T-helper 1 cell treated with Interleukin-12 subunit alpha and Interleukin-12 subunit beta and Interleukin-4 antibody, amounts not matched to agents 30 ng/mL and 1 ng/mL, for 36 hours (primary cell): ENCODE measurements around the gene JMJD7. TPM values are rescaled to one million over a fixed set of nuclear protein-coding genes. Genes with fewer than 3 reads are reported as not detected.

Experiments used
- intact Hi-C: fragments of 100-400 bp; cut with micrococcal nuclease; formaldehyde crosslinking; loops from one replicate; pipeline ENCODE4 v1.15.1; 2024
- total RNA-seq: library from RNA; stranded (reverse); gene quantifications from 2 replicates; pipeline ENCODE4 v1.2.3, GENCODE V29; 2022

Gene JMJD7
- 22.0 and 26.4 TPM in 2 replicates for total RNA-seq

DNA sequence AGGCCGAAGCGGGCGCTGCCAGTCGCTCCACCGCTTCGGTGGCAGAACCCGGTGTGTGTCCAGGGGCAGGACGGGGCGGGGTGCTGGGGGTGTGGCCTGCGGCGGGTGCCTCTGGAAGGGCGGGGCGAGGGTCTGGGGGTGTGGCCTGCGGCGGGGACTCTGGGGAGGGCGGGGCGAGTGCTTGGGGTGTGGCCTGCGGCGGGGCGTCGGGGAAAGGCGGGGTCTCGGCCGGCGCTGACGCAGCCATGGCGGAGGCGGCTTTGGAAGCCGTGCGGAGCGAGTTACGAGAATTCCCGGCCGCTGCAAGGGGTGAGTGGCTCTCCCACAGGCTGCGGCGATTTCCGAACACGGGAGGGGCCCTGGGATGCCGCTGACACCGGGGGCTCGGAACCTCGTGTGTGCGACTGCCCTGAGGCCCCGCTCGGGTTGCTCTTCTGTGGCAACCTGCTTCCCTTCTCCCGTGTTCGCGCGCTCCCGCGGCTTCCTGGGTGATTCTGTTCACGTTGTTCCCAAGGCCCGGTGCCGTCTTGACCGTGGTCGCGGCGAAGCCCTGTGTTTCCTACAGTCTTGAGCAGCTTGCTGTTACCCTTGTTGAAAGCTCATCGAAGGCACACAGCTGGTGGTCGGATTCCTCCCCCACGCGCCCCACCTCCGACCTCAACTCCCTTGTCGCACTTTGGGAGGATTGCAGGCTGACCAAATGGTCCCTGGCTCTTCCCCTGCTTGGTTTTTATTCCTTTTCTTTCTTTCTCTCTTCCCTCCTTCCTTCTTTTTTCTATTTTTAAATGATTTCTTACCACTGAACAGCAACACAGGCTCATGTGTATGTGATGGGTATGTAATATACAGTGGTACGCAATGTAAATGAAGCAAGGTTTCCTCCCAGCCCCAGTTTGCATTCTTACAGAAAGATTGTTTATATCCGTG lies at the start of gene JMJD7:
JMJD7 (plus strand) TSS at position 213 of the 927 bp plus-strand sequence; CDS start at position 246, 33 bp downstream.
- intact Hi-C loops, result loop anchor here (1.0 to 10.0 kb wide), 13 partner anchors 17 to 907 kb away; partner anchors contain the start of genes CDAN1, CHAC1, EHD4 and INO80

GRCh38 chr15:41778521-41778920 lies 49.4 kb upstream of the JMJD7 start:
- intact Hi-C loops, result no loop called here

DNA sequence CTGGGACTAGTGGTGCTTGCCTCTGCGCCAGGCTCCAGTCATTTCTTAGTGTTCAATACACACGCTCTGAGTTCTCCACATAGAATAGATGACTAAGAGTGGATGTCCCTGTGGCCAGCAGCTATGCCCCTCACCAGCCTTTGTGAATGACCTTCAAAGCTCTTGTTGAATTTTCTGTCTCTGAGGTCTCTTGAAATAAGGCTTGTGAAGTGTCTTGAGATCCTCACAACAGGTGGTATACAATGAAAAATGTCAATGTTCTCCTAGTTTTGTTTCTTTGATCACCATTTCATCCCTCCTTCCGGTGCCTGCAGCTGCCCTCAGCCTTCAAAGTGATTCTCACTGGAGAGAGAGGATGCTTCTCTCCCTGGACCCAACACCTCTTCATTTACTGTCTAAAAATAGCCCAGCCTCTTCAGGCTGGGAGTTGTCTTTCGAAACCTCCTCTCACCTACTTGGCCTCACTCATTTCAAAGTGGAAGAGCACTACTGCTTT lies 48.2 kb upstream of the JMJD7 start:
- intact Hi-C loops, result no loop called here

DNA sequence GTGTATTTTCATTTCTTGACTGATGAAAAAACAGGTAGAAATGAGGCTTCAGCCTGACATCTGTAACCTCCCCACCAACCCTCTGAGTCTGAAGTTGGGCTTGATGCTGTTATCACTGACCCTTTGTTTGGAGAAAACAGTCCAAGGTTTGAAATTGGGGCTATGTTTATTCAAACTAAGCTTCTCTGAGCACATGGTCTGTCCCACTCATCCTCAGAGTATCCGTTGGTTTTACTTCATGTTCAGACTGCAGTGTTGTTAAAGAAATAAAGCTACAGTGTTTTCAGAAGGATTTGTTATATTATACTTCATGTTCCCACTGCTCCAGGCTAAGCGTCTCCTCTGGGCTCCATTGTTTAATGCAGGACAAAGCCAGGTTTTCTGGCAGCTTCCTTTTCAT lies 47.6 kb upstream of the JMJD7 start:
- intact Hi-C loops, result no loop called here

- intact Hi-C loops, result no loop called here
Observed at GRCh38 chr15:41780727-41781126, 47.2 kb upstream of the JMJD7 start.

GRCh38 chr15:41782371-41783282 lies 45.3 kb upstream of the JMJD7 start:
- intact Hi-C loops, result no loop called here

GRCh38 chr15:41783296-41783695 lies 44.6 kb upstream of the JMJD7 start:
- intact Hi-C loops, result no loop called here

DNA sequence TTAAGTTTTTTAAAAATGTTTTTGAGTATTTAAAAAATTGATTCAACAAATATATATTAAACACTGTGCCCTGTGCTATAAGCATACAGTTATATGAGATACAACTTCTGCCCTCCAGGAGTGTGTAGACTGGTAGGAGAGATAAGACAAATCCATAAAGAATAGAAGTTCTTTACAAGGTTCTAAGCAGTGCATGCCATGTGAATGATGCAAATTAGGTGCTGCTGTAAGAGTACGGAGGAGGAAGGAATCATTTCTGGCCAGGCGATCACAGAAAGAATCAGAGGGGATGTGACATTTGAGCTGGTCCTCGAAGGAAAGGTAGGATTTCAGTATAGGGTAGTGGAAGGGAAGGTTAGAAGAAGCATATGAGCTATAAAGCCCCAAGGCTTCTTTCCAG lies 39.6 kb upstream of the JMJD7 start:
- intact Hi-C loops, result no loop called here

GRCh38 chr15:41789236-41789635 lies 38.7 kb upstream of the JMJD7 start:
- intact Hi-C loops, result no loop called here

DNA sequence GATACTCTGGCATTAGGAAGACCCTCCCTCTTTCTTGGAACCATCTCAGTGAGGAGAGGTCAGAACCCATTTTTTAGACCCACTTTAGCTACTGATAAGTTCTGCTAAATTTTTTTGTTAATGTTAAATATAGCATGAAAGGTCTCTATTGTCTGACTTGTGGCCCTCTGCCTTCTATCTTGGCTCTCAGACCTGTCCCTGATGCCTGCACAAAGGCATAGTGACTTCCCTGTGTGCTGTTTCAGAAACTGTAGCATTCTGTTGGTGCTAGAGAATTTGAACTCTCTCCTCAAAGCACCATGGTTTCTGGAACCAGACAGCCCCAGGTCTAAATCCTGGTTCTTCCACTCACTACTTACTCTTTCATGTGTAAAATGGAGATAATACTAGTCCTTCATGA lies 38.2 kb upstream of the JMJD7 start:
- intact Hi-C loops, result loop anchor here (2.0 kb wide), 1 partner anchor 15 kb away; the partner anchor contains the start of gene MAPKBP1

GRCh38 chr15:41790169-41790568 lies 37.7 kb upstream of the JMJD7 start:
- intact Hi-C loops, result loop anchor here (2.0 kb wide), 1 partner anchor 15 kb away; the partner anchor contains the start of gene MAPKBP1

- intact Hi-C loops, result loop anchor here (2.0 kb wide), 1 partner anchor 16 kb away; the partner anchor contains the start of gene MAPKBP1
Observed at GRCh38 chr15:41790756-41791546, 36.9 kb upstream of the JMJD7 start.

- intact Hi-C loops, result loop anchor here (2.0 kb wide), 1 partner anchor 17 kb away; the partner anchor contains the start of gene MAPKBP1
Observed at GRCh38 chr15:41791547-41791937, 36.4 kb upstream of the JMJD7 start.

GRCh38 chr15:41792000-41792637 lies 35.8 kb upstream of the JMJD7 start:
- intact Hi-C loops, result loop anchor here (2.0 kb wide), 1 partner anchor 17 kb away; the partner anchor contains the start of gene MAPKBP1

DNA sequence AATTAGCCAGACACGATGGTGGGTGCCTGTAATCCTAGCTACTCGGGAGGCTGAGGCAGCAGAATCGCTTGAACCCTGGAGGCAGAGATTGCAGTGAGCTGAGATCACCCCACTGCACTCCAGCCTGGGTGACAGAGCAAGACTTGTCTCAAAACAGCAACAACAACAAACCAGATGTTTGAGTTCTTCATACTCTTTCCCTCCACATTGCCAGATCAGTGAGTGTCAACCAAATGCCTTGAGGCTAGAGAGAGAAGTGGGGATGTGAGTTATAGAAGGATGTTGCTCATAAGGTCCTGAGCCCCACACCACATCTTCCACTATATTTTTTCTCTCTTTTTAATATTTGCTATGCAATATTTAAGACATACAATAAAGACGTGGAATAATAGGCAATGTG lies 33.8 kb upstream of the JMJD7 start:
- intact Hi-C loops, result no loop called here

GRCh38 chr15:41795996-41796856 lies 31.7 kb upstream of the JMJD7 start:
- intact Hi-C loops, result no loop called here

- intact Hi-C loops, result no loop called here
Observed at GRCh38 chr15:41797201-41797944, 30.5 kb upstream of the JMJD7 start.
